Activated T-cell treated with anti-CD3 and anti-CD28 coated beads for 1 hour (primary cell): ENCODE measurements around the gene NEAT1.

ENCODE experiments used
- DNase-seq: peaks from one replicate; pipeline ENCODE4 v3.0.0-alpha.2; 2020; ENCODE audit warnings: low read depth

Gene NEAT1

DNA sequence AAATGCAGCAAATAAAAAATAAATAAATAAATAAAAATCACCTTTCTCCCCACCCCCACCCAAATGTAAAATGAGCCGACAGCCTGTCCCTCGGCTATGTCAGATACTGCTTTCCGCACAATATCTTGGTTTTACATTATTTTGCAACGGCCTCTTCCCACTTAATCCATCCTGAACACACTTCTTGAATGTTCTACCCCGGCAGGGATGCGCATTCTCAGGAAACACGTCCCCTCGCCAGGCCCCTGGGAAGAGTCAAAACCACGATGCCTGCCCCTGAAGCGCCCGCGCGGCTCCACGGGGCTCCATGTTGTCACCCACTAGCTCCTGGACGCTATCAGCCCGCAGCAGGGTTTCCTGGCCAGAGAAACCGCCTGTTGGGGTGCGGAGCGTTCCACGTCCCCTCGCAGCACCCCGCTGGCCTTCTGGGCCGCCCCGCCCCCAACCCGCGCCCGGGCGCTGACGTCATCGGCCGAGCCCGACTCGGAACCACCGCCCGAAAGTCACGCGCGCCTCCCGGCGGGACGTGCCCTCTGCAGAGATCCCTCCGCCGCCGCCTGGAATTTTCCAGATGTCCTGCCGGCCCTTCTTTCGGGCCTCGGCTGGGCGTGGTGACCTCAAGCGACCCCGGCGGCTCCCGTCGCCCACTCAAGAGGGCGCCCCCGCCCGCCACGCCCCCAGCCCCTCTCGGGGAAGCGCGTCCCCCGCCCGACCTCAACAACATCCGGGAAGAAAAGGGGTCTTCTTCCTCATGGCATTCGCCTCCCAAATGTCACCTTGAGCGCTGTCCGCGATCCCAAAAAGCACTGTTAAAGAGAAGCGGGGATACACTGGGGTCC, 585 bp upstream of the NEAT1 start:
- DNase-seq = peak; percentile 88

DNA sequence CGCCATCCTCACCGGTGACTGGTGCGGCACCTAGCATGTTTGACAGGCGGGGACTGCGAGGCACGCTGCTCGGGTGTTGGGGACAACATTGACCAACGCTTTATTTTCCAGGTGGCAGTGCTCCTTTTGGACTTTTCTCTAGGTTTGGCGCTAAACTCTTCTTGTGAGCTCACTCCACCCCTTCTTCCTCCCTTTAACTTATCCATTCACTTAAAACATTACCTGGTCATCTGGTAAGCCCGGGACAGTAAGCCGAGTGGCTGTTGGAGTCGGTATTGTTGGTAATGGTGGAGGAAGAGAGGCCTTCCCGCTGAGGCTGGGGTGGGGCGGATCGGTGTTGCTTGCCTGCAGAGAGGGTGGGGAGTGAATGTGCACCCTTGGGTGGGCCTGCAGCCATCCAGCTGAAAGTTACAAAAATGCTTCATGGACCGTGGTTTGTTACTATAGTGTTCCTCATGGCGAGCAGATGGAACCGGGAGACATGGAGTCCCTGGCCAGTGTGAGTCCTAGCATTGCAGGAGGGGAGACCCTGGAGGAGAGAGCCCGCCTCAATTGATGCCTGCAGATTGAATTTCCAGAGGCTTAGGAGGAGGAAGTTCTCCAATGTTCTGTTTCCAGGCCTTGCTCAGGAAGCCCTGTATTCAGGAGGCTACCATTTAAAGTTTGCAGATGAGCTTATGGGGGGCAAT, 1.1 kb downstream of the NEAT1 start:
- DNase-seq = no peak

DNA sequence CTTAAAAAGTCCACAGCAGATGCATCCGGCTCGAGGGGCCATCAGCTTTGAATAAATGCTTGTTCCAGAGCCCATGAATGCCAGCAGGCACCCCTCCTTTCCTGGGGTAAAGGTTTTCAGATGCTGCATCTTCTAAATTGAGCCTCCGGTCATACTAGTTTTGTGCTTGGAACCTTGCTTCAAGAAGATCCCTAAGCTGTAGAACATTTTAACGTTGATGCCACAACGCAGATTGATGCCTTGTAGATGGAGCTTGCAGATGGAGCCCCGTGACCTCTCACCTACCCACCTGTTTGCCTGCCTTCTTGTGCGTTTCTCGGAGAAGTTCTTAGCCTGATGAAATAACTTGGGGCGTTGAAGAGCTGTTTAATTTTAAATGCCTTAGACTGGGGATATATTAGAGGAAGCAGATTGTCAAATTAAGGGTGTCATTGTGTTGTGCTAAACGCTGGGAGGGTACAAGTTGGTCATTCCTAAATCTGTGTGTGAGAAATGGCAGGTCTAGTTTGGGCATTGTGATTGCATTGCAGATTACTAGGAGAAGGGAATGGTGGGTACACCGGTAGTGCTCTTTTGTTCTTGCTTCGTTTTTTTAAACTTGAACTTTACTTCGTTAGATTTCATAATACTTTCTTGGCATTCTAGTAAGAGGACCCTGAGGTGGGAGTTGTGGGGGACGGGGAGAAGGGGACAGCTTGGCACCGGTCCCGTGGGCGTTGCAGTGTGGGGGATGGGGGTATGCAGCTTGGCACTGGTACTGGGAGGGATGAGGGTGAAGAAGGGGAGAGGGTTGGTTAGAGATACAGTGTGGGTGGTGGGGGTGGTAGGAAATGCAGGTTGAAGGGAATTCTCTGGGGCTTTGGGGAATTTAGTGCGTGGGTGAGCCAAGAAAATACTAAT, 1.9 kb downstream of the NEAT1 start:
- DNase-seq = no peak

DNA sequence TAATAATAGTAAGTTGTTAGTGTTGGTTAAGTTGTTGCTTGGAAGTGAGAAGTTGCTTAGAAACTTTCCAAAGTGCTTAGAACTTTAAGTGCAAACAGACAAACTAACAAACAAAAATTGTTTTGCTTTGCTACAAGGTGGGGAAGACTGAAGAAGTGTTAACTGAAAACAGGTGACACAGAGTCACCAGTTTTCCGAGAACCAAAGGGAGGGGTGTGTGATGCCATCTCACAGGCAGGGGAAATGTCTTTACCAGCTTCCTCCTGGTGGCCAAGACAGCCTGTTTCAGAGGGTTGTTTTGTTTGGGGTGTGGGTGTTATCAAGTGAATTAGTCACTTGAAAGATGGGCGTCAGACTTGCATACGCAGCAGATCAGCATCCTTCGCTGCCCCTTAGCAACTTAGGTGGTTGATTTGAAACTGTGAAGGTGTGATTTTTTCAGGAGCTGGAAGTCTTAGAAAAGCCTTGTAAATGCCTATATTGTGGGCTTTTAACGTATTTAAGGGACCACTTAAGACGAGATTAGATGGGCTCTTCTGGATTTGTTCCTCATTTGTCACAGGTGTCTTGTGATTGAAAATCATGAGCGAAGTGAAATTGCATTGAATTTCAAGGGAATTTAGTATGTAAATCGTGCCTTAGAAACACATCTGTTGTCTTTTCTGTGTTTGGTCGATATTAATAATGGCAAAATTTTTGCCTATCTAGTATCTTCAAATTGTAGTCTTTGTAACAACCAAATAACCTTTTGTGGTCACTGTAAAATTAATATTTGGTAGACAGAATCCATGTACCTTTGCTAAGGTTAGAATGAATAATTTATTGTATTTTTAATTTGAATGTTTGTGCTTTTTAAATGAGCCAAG, 2.7 kb downstream of the NEAT1 start:
- DNase-seq = peak; percentile 63

DNA sequence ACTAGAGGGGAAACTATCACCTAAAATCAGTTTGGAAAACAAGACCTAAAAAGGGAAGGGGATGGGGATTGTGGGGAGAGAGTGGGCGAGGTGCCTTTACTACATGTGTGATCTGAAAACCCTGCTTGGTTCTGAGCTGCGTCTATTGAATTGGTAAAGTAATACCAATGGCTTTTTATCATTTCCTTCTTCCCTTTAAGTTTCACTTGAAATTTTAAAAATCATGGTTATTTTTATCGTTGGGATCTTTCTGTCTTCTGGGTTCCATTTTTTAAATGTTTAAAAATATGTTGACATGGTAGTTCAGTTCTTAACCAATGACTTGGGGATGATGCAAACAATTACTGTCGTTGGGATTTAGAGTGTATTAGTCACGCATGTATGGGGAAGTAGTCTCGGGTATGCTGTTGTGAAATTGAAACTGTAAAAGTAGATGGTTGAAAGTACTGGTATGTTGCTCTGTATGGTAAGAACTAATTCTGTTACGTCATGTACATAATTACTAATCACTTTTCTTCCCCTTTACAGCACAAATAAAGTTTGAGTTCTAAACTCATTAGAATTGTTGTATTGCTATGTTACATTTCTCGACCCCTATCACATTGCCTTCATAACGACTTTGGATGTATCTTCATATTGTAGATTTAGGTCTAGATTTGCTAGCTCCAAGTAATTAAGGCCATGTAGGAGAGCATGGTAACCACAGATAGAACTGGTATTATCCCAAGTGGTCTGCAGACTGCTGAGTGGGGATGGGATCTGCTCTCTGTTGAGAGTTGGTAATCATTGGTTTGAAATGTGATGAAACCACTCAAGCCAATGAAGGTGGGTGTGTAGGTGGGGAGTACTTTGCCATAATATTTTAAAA, 3.6 kb downstream of the NEAT1 start:
- no peak for DNase-seq

DNA sequence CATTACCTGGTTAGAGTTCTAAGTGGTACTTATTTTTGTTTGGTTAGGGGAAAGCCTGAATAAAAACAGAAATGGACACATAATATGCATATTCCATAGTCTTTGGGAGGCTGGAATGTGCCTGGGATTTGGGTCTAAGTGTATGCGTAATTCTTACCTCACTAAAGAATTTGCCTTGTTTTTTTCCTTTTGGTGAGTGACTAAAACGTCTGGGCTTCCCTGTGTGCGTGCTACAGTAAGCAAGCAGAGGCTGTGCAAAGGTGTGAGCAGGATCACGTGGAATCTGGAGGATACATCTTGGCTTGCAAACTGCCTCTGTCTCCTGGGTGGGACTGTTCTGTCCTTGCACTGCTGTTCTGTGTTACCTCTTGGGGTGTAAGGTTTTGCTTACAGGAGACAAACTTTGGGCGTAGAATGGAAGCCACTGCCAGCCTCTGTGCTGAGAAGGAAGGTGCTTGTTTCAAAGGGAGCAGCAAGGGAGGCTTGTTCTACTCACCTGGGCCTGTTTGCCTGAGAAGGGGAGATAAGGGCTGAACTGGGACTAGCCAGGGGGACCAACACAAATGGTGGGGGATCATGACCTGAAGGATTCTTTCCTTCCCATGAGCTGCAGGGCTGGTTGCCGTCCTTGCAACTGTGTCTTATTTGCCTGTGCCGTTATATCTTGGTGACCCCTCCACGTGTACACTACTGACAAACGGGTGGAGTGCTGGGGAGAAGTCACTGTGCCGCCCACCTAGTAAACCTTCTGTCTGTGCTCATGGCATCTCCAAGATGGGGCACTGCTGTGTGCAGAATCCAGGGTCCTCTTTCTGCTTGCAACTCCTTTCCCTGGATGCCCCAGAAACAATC, 4.5 kb downstream of the NEAT1 start:
- no peak for DNase-seq

DNA sequence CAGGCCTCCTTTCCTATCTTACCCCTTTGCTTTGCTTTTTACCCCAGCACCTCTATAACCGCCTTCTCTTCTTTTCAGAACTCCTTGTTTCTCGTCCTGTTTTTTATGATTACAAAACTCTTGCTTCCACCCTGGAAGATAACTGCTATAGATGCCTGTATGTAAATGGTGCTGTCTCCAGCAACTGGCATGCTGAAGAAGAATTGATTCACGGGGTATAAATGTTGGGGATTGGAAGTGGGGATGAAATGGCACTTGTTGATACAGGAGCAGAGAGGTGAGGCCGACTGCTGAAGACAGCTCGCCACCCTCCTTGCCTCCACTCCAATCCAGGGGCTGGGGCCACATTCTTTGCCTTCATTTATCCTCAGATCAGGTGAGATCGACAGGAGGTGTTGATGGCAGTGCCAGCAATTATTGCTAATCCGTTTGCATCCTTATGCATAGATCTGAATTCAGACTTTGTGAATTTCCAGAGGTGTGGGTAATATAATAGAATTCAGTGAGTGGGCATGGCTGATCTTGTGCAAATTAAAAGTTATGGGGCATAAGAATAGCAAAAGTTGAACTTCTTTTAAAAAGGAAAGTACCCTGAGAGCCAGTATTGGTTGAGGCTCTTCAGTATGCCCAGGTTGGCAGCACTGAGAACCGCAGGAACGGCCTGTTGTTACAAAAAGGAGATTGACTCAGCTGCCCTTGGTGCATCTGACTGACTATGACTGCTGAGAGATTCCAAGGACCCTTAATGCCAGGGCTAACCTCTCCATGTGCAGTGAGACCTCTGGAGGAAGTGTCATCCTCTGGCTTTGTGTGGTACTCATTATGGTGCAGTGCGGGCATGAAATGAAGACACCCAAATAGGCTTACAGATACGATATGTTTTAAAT, 5.3 kb downstream of the NEAT1 start:
- no peak for DNase-seq

DNA sequence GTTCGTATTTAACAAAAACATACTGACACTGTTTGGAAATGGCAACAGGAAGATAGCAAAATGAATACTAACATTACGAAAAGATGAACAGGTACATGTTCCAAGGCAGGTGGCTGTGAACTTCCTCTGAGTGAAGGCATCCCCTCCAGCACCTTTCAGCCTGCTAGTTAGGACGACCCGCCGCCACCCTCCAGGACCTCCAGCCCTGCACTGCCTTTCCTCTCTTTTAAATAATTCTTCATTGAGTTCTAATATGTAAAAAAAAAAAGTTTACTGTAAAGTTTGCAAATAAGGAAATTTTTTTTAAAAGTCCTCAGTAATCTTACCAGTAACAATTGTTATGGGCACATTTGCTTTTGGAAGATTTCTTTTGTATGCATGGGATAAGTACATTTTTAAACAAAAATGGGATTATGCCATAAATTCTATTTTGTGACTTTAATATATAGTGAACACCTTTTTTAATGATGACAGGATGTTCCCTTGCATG, 6.0 kb downstream of the NEAT1 start:
- no peak for DNase-seq

DNA sequence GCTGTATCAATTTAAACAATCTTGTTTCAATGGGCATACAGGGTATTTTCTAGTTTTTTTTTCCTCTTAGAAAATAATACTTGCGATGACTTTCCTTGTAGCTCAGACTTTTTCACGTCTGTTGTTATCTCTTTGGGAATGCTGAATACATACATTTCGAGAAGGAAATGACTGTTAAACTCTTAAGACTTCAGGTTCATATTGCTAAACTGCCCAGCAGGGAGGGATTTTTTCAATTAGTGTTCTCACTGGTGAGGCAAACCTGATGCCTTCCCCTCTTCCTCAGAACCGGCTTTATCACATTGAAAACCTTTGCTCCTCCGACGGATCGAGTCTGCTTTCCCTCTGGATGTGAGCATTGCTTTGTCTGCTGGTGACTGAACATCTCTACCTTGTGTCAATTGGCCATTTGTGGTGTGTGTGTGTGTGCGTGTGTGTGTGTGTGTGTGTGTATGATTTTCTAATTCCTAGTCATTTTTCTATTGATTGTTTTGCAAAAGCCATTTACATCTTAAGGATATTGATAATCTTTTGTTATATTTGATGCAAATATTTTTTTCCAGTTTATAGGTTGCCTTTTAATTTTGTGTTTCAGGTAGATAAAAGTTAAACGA, 6.6 kb downstream of the NEAT1 start:
- no peak for DNase-seq

DNA sequence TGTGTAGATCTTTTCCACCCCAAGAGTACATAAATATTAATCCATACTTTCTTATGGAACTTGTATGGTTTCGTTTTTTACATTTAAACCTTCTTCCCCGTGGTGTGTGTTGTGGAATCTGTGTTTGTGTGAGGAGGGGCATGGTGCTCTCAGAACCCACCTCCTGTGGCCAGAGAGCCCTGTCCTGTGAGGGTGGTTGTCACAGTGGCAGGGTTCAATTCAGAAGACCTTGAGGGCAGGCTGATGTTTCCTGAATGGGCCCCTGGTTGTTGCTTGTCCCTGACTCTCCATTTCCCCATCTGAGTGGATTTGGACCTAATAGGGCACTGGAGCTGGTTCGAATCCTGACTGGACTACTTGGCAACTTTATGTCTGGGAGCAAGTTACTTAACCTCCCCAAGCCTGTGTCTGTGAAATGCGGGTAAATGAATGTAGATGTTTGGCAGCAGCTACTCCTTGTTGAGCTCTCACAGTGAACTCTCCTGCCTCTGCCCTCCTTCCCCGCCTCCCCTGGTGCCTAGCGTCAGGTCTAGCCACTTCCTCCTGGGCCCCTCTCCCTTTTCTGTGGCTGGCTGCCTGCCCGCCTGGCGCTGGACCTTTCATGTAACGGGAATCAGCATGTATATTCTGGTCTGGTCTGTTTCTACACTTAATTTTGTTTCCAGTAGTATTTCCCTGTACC, 7.3 kb downstream of the NEAT1 start:
- no peak for DNase-seq

DNA sequence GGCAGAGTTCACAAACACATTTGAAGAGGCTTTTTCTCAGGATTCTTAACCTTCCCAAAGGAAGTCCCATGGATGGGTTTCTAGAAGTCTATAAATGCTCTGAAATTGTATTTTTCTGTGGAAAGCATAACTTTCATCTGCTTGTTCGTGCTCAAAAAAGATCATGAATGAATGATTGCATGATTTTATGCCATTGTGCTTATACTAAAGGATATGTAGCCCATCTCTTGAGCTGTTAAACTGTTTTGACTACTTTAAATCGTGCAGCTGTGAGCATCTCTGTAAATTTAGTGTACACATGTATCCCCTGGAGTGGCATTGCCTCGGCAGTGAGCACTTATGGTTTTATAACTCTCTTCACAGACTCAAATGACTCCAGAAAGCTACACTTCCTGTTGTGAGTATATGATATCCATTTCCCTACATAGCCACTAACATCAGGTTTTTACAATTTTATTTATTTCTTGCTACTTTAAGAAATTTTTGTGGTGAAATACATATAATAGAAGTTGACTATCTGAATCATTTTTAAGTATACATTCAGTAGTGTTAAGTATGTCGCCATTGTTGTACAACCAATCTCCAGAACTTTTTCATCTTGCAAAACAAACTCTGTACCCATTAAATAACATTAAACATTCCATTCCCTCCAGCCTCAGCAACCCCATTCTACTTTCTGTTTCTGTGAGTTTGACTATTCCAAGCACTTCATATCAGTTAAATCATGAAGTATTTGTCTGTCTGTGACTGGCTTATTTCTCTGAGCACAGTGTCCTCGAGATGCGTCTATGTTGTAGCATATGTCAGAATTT, 8.0 kb downstream of the NEAT1 start:
- no peak for DNase-seq

DNA sequence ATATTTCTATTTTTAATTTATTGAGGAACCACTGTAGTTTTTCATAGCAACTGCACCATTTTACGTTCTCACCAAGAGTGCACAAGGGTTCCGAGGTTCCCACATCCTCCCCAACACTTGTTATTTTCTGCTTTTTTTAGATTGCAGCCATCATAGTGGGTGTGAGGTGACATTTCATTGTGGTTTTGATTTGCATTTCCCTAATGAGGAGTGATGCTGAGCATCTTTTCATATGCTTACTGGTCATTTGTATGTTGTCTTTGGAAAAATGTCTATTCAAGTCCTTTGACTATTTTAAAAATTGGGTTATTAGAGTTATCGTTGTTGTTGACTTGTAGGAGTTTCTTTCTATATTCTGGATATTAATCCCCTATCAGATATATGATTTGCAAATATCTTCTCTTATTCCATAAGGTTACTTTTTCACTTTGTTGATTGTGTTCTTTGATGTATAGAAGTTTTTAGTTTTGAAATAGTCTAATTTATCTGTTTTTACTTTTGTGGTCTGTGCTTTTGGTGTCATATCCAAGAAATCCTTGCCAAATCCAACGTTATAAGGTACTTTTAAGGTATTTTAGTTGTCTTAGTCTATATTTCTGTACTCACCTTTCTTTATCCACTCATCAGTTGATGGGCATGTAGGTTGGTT, 9.0 kb downstream of the NEAT1 start:
- no peak for DNase-seq

DNA sequence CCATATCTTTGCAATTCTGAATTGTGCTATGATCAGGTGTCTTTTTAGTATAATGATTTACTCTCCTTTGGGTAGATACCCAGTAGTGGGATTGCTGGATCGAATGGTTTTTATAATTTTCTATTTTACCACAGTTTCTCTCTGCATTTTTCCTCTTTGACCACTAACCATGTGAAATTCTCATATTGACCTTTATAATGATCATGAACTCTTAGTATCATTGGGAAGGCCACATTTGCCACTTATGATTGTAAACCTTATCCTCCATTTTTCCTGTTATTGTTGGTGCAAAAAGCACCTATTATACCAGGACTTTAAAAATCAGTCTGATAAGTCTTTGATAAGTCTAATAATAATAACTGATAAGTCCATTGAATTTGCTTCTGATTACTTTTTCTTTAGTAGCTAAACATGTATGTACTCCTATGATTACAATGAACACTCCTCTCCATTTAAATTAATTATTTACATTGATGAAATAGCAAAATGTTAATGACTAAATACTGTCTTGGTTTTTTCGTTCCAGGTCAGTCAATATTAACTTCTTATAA, 9.6 kb downstream of the NEAT1 start:
- no peak for DNase-seq

DNA sequence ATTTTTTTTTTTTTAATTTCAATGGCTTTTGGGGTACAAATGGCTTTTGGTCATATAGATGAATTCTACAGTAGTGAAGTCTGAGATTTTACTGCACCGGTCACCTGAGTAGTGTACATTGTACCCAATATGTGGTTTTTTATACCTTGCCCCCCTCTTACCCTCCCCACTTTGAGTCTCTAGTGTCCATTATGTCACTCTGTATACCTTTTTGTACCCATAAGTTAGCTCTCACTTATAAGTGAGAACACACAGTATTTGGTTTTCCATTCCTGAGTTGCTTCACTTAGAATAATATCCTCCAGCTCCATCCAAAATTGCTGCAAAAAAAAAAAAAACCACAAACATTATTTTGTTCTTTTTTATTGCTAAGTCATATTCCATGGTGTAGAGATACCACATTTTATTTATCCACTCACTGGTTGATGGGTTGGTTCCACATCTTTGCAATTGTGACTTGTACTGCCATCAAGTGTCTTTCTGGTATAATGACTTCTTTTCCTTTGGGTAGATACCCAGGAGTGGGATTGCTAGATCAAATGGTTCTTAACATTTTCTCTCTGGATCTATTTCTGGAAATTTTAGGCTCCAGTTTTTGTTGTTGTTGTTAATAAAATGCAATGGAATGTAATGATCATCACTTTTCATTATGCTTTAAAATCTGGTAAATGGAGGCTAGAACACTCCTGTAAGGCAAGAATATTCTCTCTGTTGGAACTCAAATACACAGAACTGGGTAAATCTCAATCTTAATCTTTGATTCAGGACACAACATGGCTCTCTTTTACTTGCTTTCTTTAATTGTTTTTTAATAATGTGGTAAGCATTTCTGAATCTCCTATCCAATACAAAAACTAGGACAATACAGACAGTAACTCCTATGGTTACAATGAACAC, 10.3 kb downstream of the NEAT1 start:
- no peak for DNase-seq

DNA sequence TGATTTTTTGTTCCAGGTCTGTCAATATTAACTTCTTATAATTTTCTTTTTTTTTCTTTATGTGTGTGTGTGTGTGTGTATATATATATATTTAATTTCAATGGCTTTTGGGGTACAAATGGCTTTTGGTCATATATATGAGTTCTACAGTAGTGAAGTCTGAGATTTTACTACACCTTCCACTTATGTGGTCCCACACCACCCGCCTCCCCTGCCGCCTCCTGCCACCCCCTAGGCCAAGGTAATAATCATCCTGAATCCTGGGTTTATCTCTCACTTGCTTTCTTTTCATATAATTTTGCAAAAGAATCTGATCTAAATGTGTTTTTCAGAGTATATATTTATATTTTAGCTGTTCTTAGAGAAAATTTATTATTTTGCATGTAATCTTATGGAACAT, 11.1 kb downstream of the NEAT1 start:
- DNase-seq = no peak
